ENCODE data around the gene ZDHHC14. TPM values are rescaled to one million over a fixed set of nuclear protein-coding genes. Genes with fewer than 3 reads are reported as not detected.
"Not testable (repeated sequence)": the region's sequence is repeated elsewhere in the genome, so short reads cannot be mapped to it uniquely, and the experiment has no call there.

Gene ZDHHC14
- total RNA-seq, 2 donors from 2014 or later = 6.9 to 10.9 TPM

GRCh38 chr6:157693867-157694266 is 312.9 kb downstream of the ZDHHC14 start:
- ATAC-seq = no peak
- H3K27ac Mint-ChIP-seq = no peak overlapping the region

DNA sequence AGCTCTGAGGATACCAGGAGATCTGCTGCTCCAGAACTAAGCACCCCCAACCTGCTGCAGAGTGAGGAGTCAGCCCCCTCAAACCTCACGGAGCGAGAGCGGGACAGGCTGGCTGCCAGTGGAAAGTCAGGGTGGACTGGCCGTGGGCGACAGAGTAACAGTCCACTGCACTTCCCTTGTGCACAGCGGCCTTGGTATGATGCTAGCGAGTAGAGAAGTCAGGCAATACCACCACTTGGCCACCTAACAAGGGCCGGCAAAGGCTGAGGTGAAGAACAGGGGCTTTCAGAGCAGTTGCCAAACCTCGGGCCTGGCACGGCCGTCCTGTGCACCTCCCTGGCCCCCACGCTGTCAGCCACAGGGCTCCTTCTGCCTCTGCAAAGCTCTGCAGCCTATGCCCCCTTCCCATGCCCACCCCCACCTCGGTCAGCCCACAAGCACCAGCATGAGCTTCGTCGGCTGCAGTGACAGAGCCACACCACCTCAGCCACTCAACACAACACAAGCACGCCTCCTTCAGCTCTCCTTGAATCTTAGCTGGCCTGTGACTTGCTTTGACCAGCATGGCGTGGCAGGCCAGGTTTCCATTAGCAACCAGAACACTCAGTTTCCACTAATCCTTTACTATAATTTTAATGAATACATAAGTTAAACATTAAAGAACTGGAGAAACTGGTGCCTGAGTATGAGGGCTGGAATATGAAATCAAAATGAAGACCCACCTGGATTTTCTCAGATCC is 314.5 kb downstream of the ZDHHC14 start:
- Mint-ChIP-seq H3K4me1 (ENCODE audit: low read depth in 2 of 2) (no peaks in the 10 kb centered on the region), H3K27ac (no peak overlapping the region), H3K36me3 (no peaks in the 10 kb centered on the region), H3K4me3 (no peak overlapping the region), H3K27me3 (peaks cover 22 to 39% of the 10 kb centered on the region in 2 donors), H3K9me3 (no peaks in the 10 kb centered on the region)
- DNase-seq (ENCODE audit: low spot score) (no peak), ATAC-seq (no peak)

More at GRCh38 chr6:157693867-157694266, 312.9 kb downstream of the ZDHHC14 start:
- H3K9me3 Mint-ChIP-seq = no peaks in the 10 kb centered on the region
- H3K27me3 Mint-ChIP-seq = peaks cover 25 to 42% of the 10 kb centered on the region in 2 donors
- H3K4me3 Mint-ChIP-seq = no peak overlapping the region
- H3K36me3 Mint-ChIP-seq = no peaks in the 10 kb centered on the region
- H3K4me1 Mint-ChIP-seq (ENCODE audit: low read depth in 2 of 2) = no peaks in the 10 kb centered on the region
- DNase-seq (ENCODE audit: low spot score) = no peak

- Mint-ChIP-seq H3K36me3 (no peaks in the 10 kb centered on the region), H3K9me3 (no peaks in the 10 kb centered on the region), H3K27ac (no peak overlapping the region), H3K27me3 (peaks cover 15 to 38% of the 10 kb centered on the region in 2 donors), H3K4me1 (ENCODE audit: low read depth in 2 of 2) (no peaks in the 10 kb centered on the region), H3K4me3 (no peak overlapping the region)
- ATAC-seq (no peak), DNase-seq (ENCODE audit: low spot score) (no peak)
These were observed 319.0 kb downstream of the ZDHHC14 start for GRCh38 chr6:157699777-157700636.

- not testable (repeated sequence) for H3K4me3 Mint-ChIP-seq; ATAC-seq; DNase-seq (ENCODE audit: low spot score); H3K36me3 Mint-ChIP-seq; H3K27ac Mint-ChIP-seq; H3K9me3 Mint-ChIP-seq; H3K4me1 Mint-ChIP-seq (ENCODE audit: low read depth in 2 of 2)
- peaks cover 13 to 34% of the 10 kb centered on the region in 2 donors for H3K27me3 Mint-ChIP-seq
These were observed 325.4 kb downstream of the ZDHHC14 start for GRCh38 chr6:157706351-157706750.

GRCh38 chr6:157706883-157707282 is 325.9 kb downstream of the ZDHHC14 start:
- H3K36me3 Mint-ChIP-seq = no peaks in the 10 kb centered on the region
- no peaks in the 10 kb centered on the region for H3K9me3 Mint-ChIP-seq
- H3K27me3 Mint-ChIP-seq = peaks cover 13 to 34% of the 10 kb centered on the region in 2 donors
- H3K4me1 Mint-ChIP-seq (ENCODE audit: low read depth in 2 of 2) = no peaks in the 10 kb centered on the region
- H3K27ac Mint-ChIP-seq = no peak overlapping the region
- ATAC-seq (no peak), DNase-seq (ENCODE audit: low spot score) (no peak)
- no peak overlapping the region for H3K4me3 Mint-ChIP-seq

DNA sequence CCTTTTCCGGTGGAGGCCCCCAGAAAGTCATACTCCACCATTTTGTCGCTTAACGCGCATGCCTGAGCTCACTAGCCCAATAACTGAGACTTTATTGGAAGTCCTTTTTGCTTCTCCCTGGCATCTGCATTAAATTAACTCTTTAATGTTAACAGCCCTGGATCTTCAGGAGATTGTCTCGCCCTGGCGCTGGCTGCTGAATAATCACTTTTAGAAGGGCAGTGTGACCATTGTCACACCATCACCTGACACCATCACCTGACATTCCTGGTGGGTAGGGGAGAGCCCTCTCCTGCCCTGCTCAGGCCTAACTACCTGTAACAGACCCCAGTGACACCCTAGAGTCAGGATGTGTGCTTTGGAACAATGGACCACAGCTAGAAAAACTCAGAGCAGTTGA is 326.6 kb downstream of the ZDHHC14 start:
- no peak overlapping the region for H3K4me3 Mint-ChIP-seq
- no peaks in the 10 kb centered on the region for H3K4me1 Mint-ChIP-seq (ENCODE audit: low read depth in 2 of 2)
- H3K9me3 Mint-ChIP-seq = no peaks in the 10 kb centered on the region
- peaks cover 13 to 32% of the 10 kb centered on the region in 2 donors for H3K27me3 Mint-ChIP-seq
- ATAC-seq (no peak), DNase-seq (ENCODE audit: low spot score) (no peak)
- H3K27ac Mint-ChIP-seq = no peak overlapping the region
- H3K36me3 Mint-ChIP-seq = no peaks in the 10 kb centered on the region

DNA sequence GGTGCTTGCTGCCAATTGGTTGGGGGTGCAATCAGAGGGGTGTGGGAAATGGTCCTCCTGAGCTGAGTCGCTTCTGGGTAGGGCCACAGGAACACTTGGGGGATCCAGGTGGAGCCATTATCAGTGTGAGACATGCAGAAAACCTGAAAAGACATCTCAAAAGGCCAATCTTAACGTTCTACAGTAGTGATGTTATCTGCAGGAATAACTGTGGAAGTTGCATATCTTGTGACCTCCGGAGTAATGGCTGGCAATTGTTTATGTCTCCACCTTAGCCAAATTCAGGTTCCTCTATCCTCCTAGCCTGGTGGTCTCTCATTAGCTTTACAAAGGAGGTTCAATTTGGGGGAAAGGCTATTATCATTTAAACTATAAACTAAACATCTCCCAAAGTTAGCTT is 327.2 kb downstream of the ZDHHC14 start:
- DNase-seq (ENCODE audit: low spot score) (no peak), ATAC-seq (no peak)
- Mint-ChIP-seq H3K27ac (no peak overlapping the region), H3K4me3 (no peak overlapping the region), H3K4me1 (ENCODE audit: low read depth in 2 of 2) (no peaks in the 10 kb centered on the region), H3K36me3 (no peaks in the 10 kb centered on the region), H3K27me3 (peaks cover 13 to 26% of the 10 kb centered on the region in 2 donors), H3K9me3 (no peaks in the 10 kb centered on the region)

GRCh38 chr6:157708933-157709332 is 327.9 kb downstream of the ZDHHC14 start:
- no peak overlapping the region for H3K4me3 Mint-ChIP-seq
- peaks cover 15 to 24% of the 10 kb centered on the region in 2 donors for H3K27me3 Mint-ChIP-seq
- H3K4me1 Mint-ChIP-seq (ENCODE audit: low read depth in 2 of 2) = no peaks in the 10 kb centered on the region
- ATAC-seq = no peak
- H3K9me3 Mint-ChIP-seq = no peaks in the 10 kb centered on the region
- no peak for DNase-seq (ENCODE audit: low spot score)
- no peak overlapping the region for H3K27ac Mint-ChIP-seq
- no peaks in the 10 kb centered on the region for H3K36me3 Mint-ChIP-seq

GRCh38 chr6:157709555-157709954 is 328.6 kb downstream of the ZDHHC14 start:
- Mint-ChIP-seq H3K4me3 (no peak overlapping the region), H3K9me3 (no peaks in the 10 kb centered on the region), H3K27ac (no peak overlapping the region)

GRCh38 chr6:157710604-157711003 is 329.6 kb downstream of the ZDHHC14 start:
- no peaks in the 10 kb centered on the region for H3K9me3 Mint-ChIP-seq
- H3K4me1 Mint-ChIP-seq (ENCODE audit: low read depth in 2 of 2) = no peaks in the 10 kb centered on the region
- H3K27me3 Mint-ChIP-seq = peaks cover 6 to 9% of the 10 kb centered on the region in 2 donors
- ATAC-seq (no peak), DNase-seq (ENCODE audit: low spot score) (no peak)
- H3K27ac Mint-ChIP-seq = no peak overlapping the region
- no peaks in the 10 kb centered on the region for H3K36me3 Mint-ChIP-seq
- no peak overlapping the region for H3K4me3 Mint-ChIP-seq

More at GRCh38 chr6:157709555-157709954, 328.6 kb downstream of the ZDHHC14 start:
- ATAC-seq = no peak
- Mint-ChIP-seq H3K4me1 (ENCODE audit: low read depth in 2 of 2) (no peaks in the 10 kb centered on the region), H3K27me3 (peaks cover 12 to 19% of the 10 kb centered on the region in 2 donors), H3K36me3 (no peaks in the 10 kb centered on the region)
- DNase-seq (ENCODE audit: low spot score) = no peak

- DNase-seq (ENCODE audit: low spot score) = no peak
- H3K9me3 Mint-ChIP-seq = no peaks in the 10 kb centered on the region
- H3K4me1 Mint-ChIP-seq (ENCODE audit: low read depth in 2 of 2) = no peaks in the 10 kb centered on the region
- H3K27me3 Mint-ChIP-seq = peaks cover 7 to 8% of the 10 kb centered on the region in 2 donors
- ATAC-seq = no peak
- H3K36me3 Mint-ChIP-seq = no peaks in the 10 kb centered on the region
- no peak overlapping the region for H3K27ac Mint-ChIP-seq
- no peak overlapping the region for H3K4me3 Mint-ChIP-seq
These were observed 330.1 kb downstream of the ZDHHC14 start for GRCh38 chr6:157711060-157711459.

DNA sequence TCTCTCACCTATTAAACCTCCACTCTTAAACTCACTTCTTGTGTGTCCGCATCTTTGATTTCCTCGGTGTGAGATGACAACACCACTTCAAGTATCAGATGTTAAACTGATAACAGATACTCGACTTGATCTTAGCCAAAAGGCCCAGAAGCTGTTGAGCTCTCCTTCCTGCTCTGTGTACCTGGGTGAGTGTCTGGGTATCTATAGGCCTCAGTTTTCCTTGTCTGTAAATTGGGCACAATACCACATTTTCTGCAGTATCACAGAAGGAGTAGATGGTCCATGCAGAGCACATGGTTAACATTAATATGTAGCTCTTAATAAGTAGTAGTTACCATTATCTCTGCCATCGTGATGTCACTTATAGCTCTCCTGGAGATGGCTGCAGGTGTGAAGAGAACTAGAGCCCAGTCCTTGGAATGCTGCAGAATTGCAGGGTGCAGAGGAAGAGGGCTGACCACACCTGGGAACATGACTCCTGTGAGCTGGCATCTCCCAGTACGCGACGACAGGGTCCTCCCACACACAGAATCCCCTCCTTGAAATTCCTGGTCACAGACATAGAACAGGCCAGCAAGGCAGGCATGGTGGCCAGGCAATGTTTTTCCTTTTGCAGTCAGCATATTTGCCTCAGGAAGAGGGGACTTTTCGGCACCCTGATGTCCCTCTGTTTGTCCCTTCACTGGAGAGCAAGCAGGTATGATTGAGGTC is 331.8 kb downstream of the ZDHHC14 start:
- no peaks in the 10 kb centered on the region for H3K9me3 Mint-ChIP-seq
- peaks cover 0 to 11% of the 10 kb centered on the region in 2 donors for H3K27me3 Mint-ChIP-seq
- no peaks in the 10 kb centered on the region for H3K4me1 Mint-ChIP-seq (ENCODE audit: low read depth in 2 of 2)
- DNase-seq (ENCODE audit: low spot score) = no peak
- no peaks in the 10 kb centered on the region for H3K36me3 Mint-ChIP-seq
- no peak for ATAC-seq
- H3K4me3 Mint-ChIP-seq = no peak overlapping the region
- no peak overlapping the region for H3K27ac Mint-ChIP-seq

DNA sequence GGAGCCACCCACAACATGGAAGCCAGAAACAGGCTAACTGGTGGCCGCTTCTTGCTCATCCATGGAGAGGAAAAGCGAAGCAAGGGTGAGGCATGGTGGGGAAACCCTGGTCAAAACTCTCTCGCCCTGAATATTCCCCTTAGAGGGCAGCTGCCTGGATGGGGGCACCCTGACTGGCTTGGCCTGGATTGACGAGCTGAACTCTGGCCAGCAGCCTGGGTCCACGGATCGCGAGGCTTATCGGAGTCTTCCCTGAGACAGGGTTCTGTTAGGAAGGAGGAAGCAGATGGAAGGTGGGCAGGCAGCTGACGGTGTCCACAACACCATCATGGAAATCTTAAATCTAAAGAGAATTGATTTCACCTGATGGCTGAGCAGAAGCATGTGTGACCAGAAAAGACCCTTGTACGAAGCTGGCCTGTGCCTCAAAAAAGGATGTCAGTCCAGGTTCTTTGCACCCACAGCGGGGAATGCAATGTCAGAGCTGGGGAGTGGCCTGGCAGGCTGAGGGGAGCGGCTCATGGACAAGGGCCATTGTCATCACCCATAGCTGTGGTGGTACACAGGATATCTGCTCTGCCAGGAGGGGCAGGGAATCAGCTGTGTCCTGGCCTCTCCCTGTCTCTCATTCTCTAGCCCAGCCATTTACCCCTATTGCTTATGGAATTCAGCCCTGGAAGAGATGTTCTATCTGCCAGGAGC is 332.6 kb downstream of the ZDHHC14 start:
- H3K27ac Mint-ChIP-seq = peak overlapping the region in 1 of 2 donors; percentile 56
- no peaks in the 10 kb centered on the region for H3K36me3 Mint-ChIP-seq
- H3K4me3 Mint-ChIP-seq = no peak overlapping the region
- no peak for DNase-seq (ENCODE audit: low spot score)
- ATAC-seq = no peak
- no peaks in the 10 kb centered on the region for H3K9me3 Mint-ChIP-seq
- H3K27me3 Mint-ChIP-seq = peaks cover 0 to 11% of the 10 kb centered on the region in 2 donors
- no peaks in the 10 kb centered on the region for H3K4me1 Mint-ChIP-seq (ENCODE audit: low read depth in 2 of 2)
